ENCODE measurements around the gene S100A13. TPM values are rescaled to one million over a fixed set of nuclear protein-coding genes. Genes with fewer than 3 reads are reported as not detected.

S100A13 gene
- total and polyA plus RNA-seq, 9 of the 15 experiments (the other 6 are each of a cell fraction or from before 2014, with no cell fraction given): 41.9 to 129 (median 58.0) TPM

DNA sequence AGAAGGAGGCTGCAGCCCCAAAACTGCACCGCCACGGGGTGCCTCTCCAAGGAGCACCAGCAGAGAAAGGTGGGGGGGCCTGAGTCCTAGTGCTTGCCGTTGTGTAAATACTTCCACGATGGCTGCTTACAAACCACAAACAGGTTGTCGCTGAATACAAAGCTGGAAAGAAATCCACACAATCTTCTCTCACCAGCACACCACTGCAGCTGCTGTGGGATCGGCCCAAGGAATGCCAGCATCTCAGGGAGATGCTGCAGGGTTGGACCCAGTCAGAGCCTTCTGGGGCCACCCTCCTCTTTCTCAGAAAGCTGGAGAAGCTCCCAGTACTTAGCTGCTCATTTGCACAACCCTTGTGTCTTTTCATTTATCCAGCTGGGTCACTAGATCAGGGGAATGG, 8.1 kb downstream of the S100A13 start:
- Histone ChIP-seq H3K4me1 (replicated peaks in 1 of 2; ENCODE audit: control insufficient read depth in 2 of 2, insufficient read depth in 2 of 2, low read length in 2 of 2) (peaks cover 9 to 20% of the 10 kb centered on the region in 2 experiments; a peak in 4 of 5 replicates), H3K27ac (ENCODE audit: extremely low read depth, low read depth, low read length) (no peak overlapping the region), H3K36me3 (ENCODE audit: control insufficient read depth, insufficient read depth, low read length) (no peaks in the 10 kb centered on the region), H3K9ac (ENCODE audit: insufficient read depth in 1 of 2, low read depth in 2 of 2, low read length in 2 of 2) (no peak overlapping the region), H4K20me1 (replicated peaks; ENCODE audit: control insufficient read depth, insufficient read depth, low read length) (no peaks in the 10 kb centered on the region), H3K4me2 (ENCODE audit: insufficient read depth, low read length) (no peak overlapping the region), H3K9me1 (ENCODE audit: control insufficient read depth, insufficient read depth, low read length) (no peaks in the 10 kb centered on the region), H2AFZ (ENCODE audit: low read depth, low read length) (no peak overlapping the region), H3K4me3 (no peak overlapping the region), H3K27me3 (ENCODE audit: control insufficient read depth in 2 of 2, insufficient read depth in 2 of 2, low read length in 2 of 2) (no peaks in the 10 kb centered on the region), H3K9me3 (replicated peaks; ENCODE audit: control insufficient read depth, insufficient read depth, low read depth, low read length) (no peaks in the 10 kb centered on the region), H3K79me2 (ENCODE audit: control insufficient read depth, insufficient read depth, low read length) (no peaks in the 10 kb centered on the region)
- TF ChIP-seq BRD4 (IDR thresholded peaks at IDR 0.05): no peak
- no peak for TF ChIP-seq ZNF384 (IDR thresholded peaks at IDR 0.05; ENCODE audit: low read depth, low read length)
- no peak for TF ChIP-seq ZNF354B (CRISPR knock-in tag; IDR thresholded peaks at IDR 0.05)
- no peak for TF ChIP-seq GABPA (tag; conservative IDR thresholded peaks at IDR 0.05; ENCODE audit: low read depth)
- TF ChIP-seq CC2D1A (IDR thresholded peaks at IDR 0.05): no peak
- TF ChIP-seq ARID2 (IDR thresholded peaks at IDR 0.05): no peak
- TF ChIP-seq PRPF4 (IDR thresholded peaks at IDR 0.05; ENCODE audit: insufficient read depth, low read depth, low read length, poor library complexity, severe bottlenecking): no peak
- no peak for TF ChIP-seq ZNF589 (CRISPR knock-in tag; IDR thresholded peaks at IDR 0.05; ENCODE audit: low read depth)
- no peak for TF ChIP-seq HOXB6 (CRISPR knock-in tag; IDR thresholded peaks at IDR 0.05; ENCODE audit: borderline replicate concordance)
- TF ChIP-seq ESRRA (IDR thresholded peaks at IDR 0.05; ENCODE audit: borderline replicate concordance, low read depth): no peak
- TF ChIP-seq YY1 (IDR thresholded peaks at IDR 0.05; ENCODE audit: borderline replicate concordance in 1 of 3, control insufficient read depth in 1 of 3, extremely low read depth in 1 of 3, insufficient read depth in 3 of 3, insufficient read length in 1 of 3, insufficient replicate concordance in 2 of 3, low read depth in 1 of 3, low read length in 2 of 3): no peak
- no peak for TF ChIP-seq NFE2L1 (tag; IDR thresholded peaks at IDR 0.05; ENCODE audit: borderline replicate concordance, low read depth)
- TF ChIP-seq, protein P1, sequence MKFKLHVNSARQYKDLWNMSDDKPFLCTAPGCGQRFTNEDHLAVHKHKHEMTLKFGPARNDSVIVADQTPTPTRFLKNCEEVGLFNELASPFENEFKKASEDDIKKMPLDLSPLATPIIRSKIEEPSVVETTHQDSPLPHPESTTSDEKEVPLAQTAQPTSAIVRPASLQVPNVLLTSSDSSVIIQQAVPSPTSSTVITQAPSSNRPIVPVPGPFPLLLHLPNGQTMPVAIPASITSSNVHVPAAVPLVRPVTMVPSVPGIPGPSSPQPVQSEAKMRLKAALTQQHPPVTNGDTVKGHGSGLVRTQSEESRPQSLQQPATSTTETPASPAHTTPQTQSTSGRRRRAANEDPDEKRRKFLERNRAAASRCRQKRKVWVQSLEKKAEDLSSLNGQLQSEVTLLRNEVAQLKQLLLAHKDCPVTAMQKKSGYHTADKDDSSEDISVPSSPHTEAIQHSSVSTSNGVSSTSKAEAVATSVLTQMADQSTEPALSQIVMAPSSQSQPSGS (CRISPR knock-in tag; IDR thresholded peaks at IDR 0.05): no peak
- TF ChIP-seq ZBTB1 (CRISPR knock-in tag; IDR thresholded peaks at IDR 0.05; ENCODE audit: borderline replicate concordance, low read depth): no peak
- TF ChIP-seq SMAD4 (CRISPR knock-in tag; conservative IDR thresholded peaks at IDR 0.05): no peak
- no TSS peak for BruUV-seq (replicated peaks)
- CTCF ChIA-PET (ENCODE audit: low intra/inter-chr PET ratio): no interaction called here
- FAIRE-seq: no peak
- POLR2A ChIA-PET: interaction anchor here (0.6 to 6.8 kb wide), 6 partner anchors 8 to 371 kb away, joined by 3 to 70 read pairs (median 4); partner anchors contain the start of genes RPS27, S100A1 and S100A13
- no peak for ATAC-seq
- in situ Hi-C loops (cut with MboI) (no loop called here), intact Hi-C loops (cut with micrococcal nuclease) (no loop called here)
- DNase-seq (ENCODE audit: extremely low read depth in 1 of 4, low spot score in 3 of 4): no peak
- 62% methylated on average over 6 of the region's 6 CpGs for WGBS (ENCODE audit: insufficient coverage, low coverage, missing lambda C conversion rate)

Data from K562 (cell line).